Adrenal gland (tissue), 12 donors: Measurements from ENCODE around the gene HDLBP. TPM values are rescaled to one million over a fixed set of nuclear protein-coding genes. Genes with fewer than 3 reads are reported as not detected.
A peak's percentile ranks its signal among the peaks of the same experiment; 100 is the strongest.

ENCODE experiments used
- DNase-seq, 7 donors: peaks; one replicate each; pipeline ENCODE4 v3.0.0-alpha.2; 2019 to 2020
- H3K27ac ChIP-seq, 5 donors: fragments of 200-600 bp; sonication (generic) in 4 of 5; 1 replicate in 3 of 5; 2 replicates in 2 of 5; pipeline versions ENCODE4 v1.5.1 to v1.8.0; 2016 to 2020; ENCODE audit warnings: mild to moderate bottlenecking in 1 of 5
- H3K27me3 ChIP-seq: fragments of 200-600 bp; 2 replicates; pipeline ENCODE4 v1.8.0; 2021
- H3K36me3 ChIP-seq, 2 donors: fragments of 200-600 bp; replicated peaks in 1 of 2; 1 replicate in 1 of 2; 2 replicates in 1 of 2; pipeline versions ENCODE4 v1.5.1 to v1.8.0; 2018 to 2022
- H3K4me1 ChIP-seq, 2 donors: fragments of 200-600 bp; replicated peaks in 1 of 2; 1 replicate in 1 of 2; 2 replicates in 1 of 2; pipeline versions ENCODE4 v1.5.1 to v1.8.0; 2018 to 2021
- H3K4me3 ChIP-seq, 4 donors: fragments of 200-600 bp; sonication (generic) in 3 of 4; one replicate each; pipeline ENCODE4 v1.5.1; 2016 to 2018
- H3K9me3 ChIP-seq, 3 donors: fragments of 200-600 bp; sonication (generic) in 1 of 3; replicated peaks in 1 of 3; 1 replicate in 2 of 3; 2 replicates in 1 of 3; pipeline versions ENCODE4 v1.5.1 to v1.8.0; 2016 to 2021
- CTCF ChIP-seq, 6 experiments: fragments of 450-650 bp in 4 of 6; fragments of 200-600 bp in 2 of 6; sonication (generic) in 1 of 6; IDR thresholded peaks; 1 replicate in 5 of 6; 2 replicates in 1 of 6; pipeline versions ENCODE4 v1.5.1 to v1.8.0; 2016 to 2021; ENCODE audit warnings: antibody characterized with exemption in 6 of 6, mild to moderate bottlenecking in 2 of 6, moderate library complexity in 1 of 6
- POLR2A ChIP-seq, 2 donors: fragments of 450-650 bp; IDR thresholded peaks; one replicate each; pipeline ENCODE4 v1.6.1; 2017; ENCODE audit warnings: antibody characterized with exemption in 2 of 2, mild to moderate bottlenecking in 2 of 2, moderate library complexity in 1 of 2
- WGBS, 4 donors: extraction: QIAGEN DNeasy Blood & Tissue Kit in 2 of 4; methylation state at CpG; one replicate each; pipeline versions ENCODE4 v1.1.5 to v1.1.7; 2013 to 2017; 5-methylcytosine and 5-hydroxymethylcytosine counted together
- intact Hi-C, 2 donors: fragments of 100-400 bp; cut with DNase I; formaldehyde crosslinking; loops; one replicate each; pipeline versions ENCODE4 v1.14.1 to v1.15.0; 2022 to 2023
- polyA plus RNA-seq, 3 donors: library from polyadenylated mRNA; stranded (reverse); fragments of 200-250 nt in 2 of 3; fragments of 350-450 nt in 1 of 3; fragmentation: Illumina TruSeq in 1 of 3; extraction: RNeasy Lipid Tissue Mini Kit (QIAGEN cat#74804) in 1 of 3; gene quantifications; one replicate each; pipeline ENCODE4 v1.2.3, GENCODE V29; 2013 to 2014
- total RNA-seq, 9 donors: library from RNA; depleted of rRNA in 4 of 9; stranded (reverse); fragments of >200 nt in 4 of 9; fragments of 120-200 nt in 1 of 9; fragmentation: NEBNext Ultra II Directional in 1 of 9; extraction: Animal tissue kit (Norgen Biotek cat#: 25700) in 1 of 9; gene quantifications; one replicate each; pipeline versions ENCODE4 v1.1.0 to v1.2.4, GENCODE V29; 2013 to 2023
- donor health status: healthy with polysubstance abuse.
- donor health status: Bipolar disorder and iron deficiency.
- donor health status: DM: yes; HTN: yes; CAD: no.
- donor health status: DM: no; HTN: no; CAD: no.
- donor health status: DM: no; HTN: no; CAD: no.
- donor health status: DM: yes; HTN: yes; CAD: no.

The HDLBP gene
- total and polyA plus RNA-seq, 12 donors = 295 to 880 (median 454) TPM

- Histone ChIP-seq H3K4me3 (no peak overlapping the region), H3K9me3 (no peaks in the 10 kb centered on the region), H3K27me3 (no peaks in the 10 kb centered on the region), H3K4me1 (peaks cover 28 to 40% of the 10 kb centered on the region in 2 donors), H3K27ac (no peak overlapping the region), H3K36me3 (no peaks in the 10 kb centered on the region)
- no peak for DNase-seq
- TF ChIP-seq POLR2A (IDR thresholded peaks at IDR 0.05) = no peak
- no peak for TF ChIP-seq CTCF (IDR thresholded peaks at IDR 0.05)
- WGBS, 4 donors = 85 to 87% (median 86%) methylated on average over 7 of the region's 7 CpGs
- intact Hi-C loops = loop anchor here in 1 of 2 donors (10.0 kb wide), 1 partner anchor 145 kb away; the partner anchor contains the start of gene STK25
These were observed 44.1 kb upstream of the HDLBP start for GRCh38 chr2:241359481-241360045.

GRCh38 chr2:241358470-241358869, 43.0 kb upstream of the HDLBP start:
- peaks cover 23 to 29% of the 10 kb centered on the region in 2 donors for H3K4me1 ChIP-seq
- WGBS, 4 donors = 65 to 72% (median 68%) methylated on average over 5 of the region's 5 CpGs
- H3K36me3 ChIP-seq = peaks cover 0 to 4% of the 10 kb centered on the region in 2 donors
- peak in 1 of 7 donors; percentile 19 for DNase-seq
- no peak for TF ChIP-seq POLR2A (IDR thresholded peaks at IDR 0.05)
- TF ChIP-seq CTCF (IDR thresholded peaks at IDR 0.05) = no peak
- H3K4me3 ChIP-seq = no peak overlapping the region
- intact Hi-C loops = no loop called here
- peak overlapping the region in 1 of 5 donors; percentile 32 for H3K27ac ChIP-seq
- H3K27me3 ChIP-seq = no peaks in the 10 kb centered on the region
- no peaks in the 10 kb centered on the region for H3K9me3 ChIP-seq

GRCh38 chr2:241357531-241357930, 42.1 kb upstream of the HDLBP start:
- H3K4me1 ChIP-seq = peaks cover 20 to 26% of the 10 kb centered on the region in 2 donors
- no peaks in the 10 kb centered on the region for H3K27me3 ChIP-seq
- DNase-seq = no peak
- no peaks in the 10 kb centered on the region for H3K9me3 ChIP-seq
- peak overlapping the region in 1 of 4 donors; percentile 63 for H3K4me3 ChIP-seq
- TF ChIP-seq POLR2A (IDR thresholded peaks at IDR 0.05) = no peak
- TF ChIP-seq CTCF (IDR thresholded peaks at IDR 0.05) = no peak
- intact Hi-C loops = no loop called here
- peaks cover 0 to 12% of the 10 kb centered on the region in 2 donors for H3K36me3 ChIP-seq
- no peak overlapping the region for H3K27ac ChIP-seq
- WGBS, 4 donors = 47 to 71% (median 58%) methylated on average over 3 of the region's 3 CpGs

GRCh38 chr2:241356871-241357260, 41.4 kb upstream of the HDLBP start:
- intact Hi-C loops = no loop called here
- TF ChIP-seq POLR2A (IDR thresholded peaks at IDR 0.05) = no peak
- no peak for TF ChIP-seq CTCF (IDR thresholded peaks at IDR 0.05)
- DNase-seq = no peak
- Histone ChIP-seq H3K36me3 (peaks cover 0 to 18% of the 10 kb centered on the region in 2 donors), H3K4me3 (peak overlapping the region in 3 of 4 donors; percentile 23 to 63 (median 44)), H3K27me3 (no peaks in the 10 kb centered on the region), H3K27ac (peak overlapping the region in 4 of 5 donors; percentile 80 to 97 (median 86)), H3K9me3 (no peaks in the 10 kb centered on the region), H3K4me1 (peaks cover 20 to 26% of the 10 kb centered on the region in 2 donors)
- WGBS, 4 donors = 10 to 21% (median 15%) methylated on average over 5 of the region's 5 CpGs
